Thymus (tissue), 11 donors: ENCODE data around the gene ALKBH3. TPM values are rescaled to one million over a fixed set of nuclear protein-coding genes. Genes with fewer than 3 reads are reported as not detected.

Experiments
- DNase-seq, 9 donors: peaks; one replicate each; pipeline ENCODE4 v3.0.0-alpha.2; 2013; ENCODE audit warnings: low spot score in 9 of 9, low read depth in 6 of 9, missing footprints in 1 of 9
- H3K27ac ChIP-seq, 2 donors: one replicate each; pipeline ENCODE4 v1.5.1; 2013; ENCODE audit warnings: control low read depth in 1 of 2, low read depth in 1 of 2, low read length in 1 of 2, mild to moderate bottlenecking in 1 of 2, moderate library complexity in 1 of 2
- H3K27me3 ChIP-seq, 2 donors: one replicate each; pipeline ENCODE4 v1.5.1; 2013; ENCODE audit warnings: low read length in 1 of 2; ENCODE audit not compliant: control insufficient read depth in 2 of 2, insufficient read depth in 1 of 2
- H3K36me3 ChIP-seq, 2 donors: one replicate each; pipeline ENCODE4 v1.5.1; 2013; ENCODE audit warnings: low read length in 1 of 2, mild to moderate bottlenecking in 1 of 2, moderate library complexity in 1 of 2; ENCODE audit not compliant: control insufficient read depth in 2 of 2, insufficient read depth in 2 of 2
- H3K4me1 ChIP-seq, 2 donors: one replicate each; pipeline ENCODE4 v1.5.1; 2013; ENCODE audit warnings: low read length in 2 of 2; ENCODE audit not compliant: control insufficient read depth in 2 of 2, insufficient read depth in 2 of 2
- H3K4me3 ChIP-seq, 2 donors: one replicate each; pipeline ENCODE4 v1.5.1; 2013; ENCODE audit warnings: low read length in 2 of 2, control low read depth in 1 of 2, mild to moderate bottlenecking in 1 of 2
- H3K9me3 ChIP-seq, 2 donors: one replicate each; pipeline ENCODE4 v1.5.1; 2013; ENCODE audit warnings: low read length in 1 of 2, mild to moderate bottlenecking in 1 of 2; ENCODE audit not compliant: control insufficient read depth in 2 of 2, insufficient read depth in 1 of 2
- WGBS: extraction: QIAGEN DNeasy Blood & Tissue Kit; methylation state at CpG from one replicate; pipeline ENCODE4 v1.1.7; 2013; 5-methylcytosine and 5-hydroxymethylcytosine counted together
- polyA plus RNA-seq: library from polyadenylated mRNA; stranded (reverse); fragments of 200-250 nt; gene quantifications from one replicate; pipeline ENCODE4 v1.2.3, GENCODE V29; 2013
- total RNA-seq: library from RNA; stranded (reverse); fragments of 120-200 nt; gene quantifications from one replicate; pipeline ENCODE4 v1.2.4, GENCODE V29; 2013
- donor health status: healthy.

ALKBH3 gene
- total and polyA plus RNA-seq, 2 donors: 33.5 to 36.0 TPM

DNA sequence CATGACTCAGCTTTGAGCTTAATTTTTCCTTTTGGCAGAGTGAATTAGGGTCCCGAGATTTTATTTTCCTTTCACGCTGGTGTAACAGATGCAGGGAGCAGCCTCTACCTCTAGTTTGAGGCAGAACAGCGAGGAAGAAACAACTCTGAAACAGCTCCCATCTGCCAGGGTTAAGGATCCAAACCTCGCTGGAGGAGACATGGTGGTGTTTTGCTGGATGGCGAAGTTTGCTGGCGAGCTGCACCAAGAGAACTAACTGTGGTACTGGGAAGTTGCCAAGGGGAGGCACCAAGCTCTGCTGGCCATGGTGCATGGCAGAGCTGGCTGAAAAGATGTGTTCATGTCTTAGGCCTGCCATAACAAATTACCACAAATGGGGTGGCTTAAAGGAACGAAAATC lies 7.6 kb upstream of the ALKBH3 start:
- Histone ChIP-seq H3K4me3 (no peak overlapping the region), H3K27me3 (peaks cover 2 to 7% of the 10 kb centered on the region in 2 donors), H3K9me3 (no peaks in the 10 kb centered on the region), H3K27ac (no peak overlapping the region), H3K36me3 (no peaks in the 10 kb centered on the region), H3K4me1 (peaks cover 0 to 4% of the 10 kb centered on the region in 2 donors)
- 84% methylated on average over 7 of the region's 7 CpGs for WGBS
- no peak for DNase-seq

DNA sequence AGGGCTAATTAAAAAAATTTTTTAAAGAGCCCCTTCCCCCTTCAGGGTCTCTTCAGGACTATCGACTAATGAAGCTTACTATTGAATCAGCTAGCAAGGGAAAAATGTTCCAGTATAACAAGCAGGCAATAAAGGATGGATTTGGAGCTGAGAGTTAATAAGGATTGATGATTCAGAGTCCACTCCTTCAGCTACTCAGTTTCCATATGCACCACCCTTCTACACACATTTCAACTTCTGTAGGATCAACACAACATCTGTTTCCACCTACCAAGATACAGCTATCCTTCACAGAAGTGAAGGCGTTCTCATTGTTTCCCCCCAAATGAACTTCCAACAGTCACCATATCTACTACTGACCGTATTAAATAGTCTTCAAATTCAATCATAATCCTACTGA lies 6.6 kb upstream of the ALKBH3 start:
- Histone ChIP-seq H3K27ac (no peak overlapping the region), H3K27me3 (peaks cover 2 to 7% of the 10 kb centered on the region in 2 donors), H3K36me3 (no peaks in the 10 kb centered on the region), H3K4me3 (no peak overlapping the region), H3K4me1 (peaks cover 0 to 4% of the 10 kb centered on the region in 2 donors), H3K9me3 (no peaks in the 10 kb centered on the region)
- no peak for DNase-seq
- WGBS: 79% methylated on average over 3 of the region's 3 CpGs

DNA sequence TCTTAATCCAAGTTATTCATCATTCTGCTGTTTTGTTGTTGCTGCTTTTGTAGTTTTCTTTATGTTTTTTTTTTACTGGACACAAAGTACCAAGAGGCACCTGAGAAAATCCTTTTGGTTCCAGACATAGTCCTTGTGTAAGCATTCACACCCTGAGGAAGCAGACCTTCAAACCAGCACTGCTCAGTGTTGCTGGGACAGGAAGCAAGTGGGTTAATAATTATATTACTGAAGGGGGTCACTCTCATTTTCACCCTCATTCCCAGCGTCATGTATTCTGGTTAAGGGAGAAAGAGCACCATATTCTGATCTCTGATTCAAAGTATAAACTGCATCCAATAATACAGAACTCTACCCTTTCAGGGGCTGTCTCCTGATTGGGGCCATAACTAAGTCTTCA lies 5.9 kb upstream of the ALKBH3 start:
- no peak overlapping the region for H3K27ac ChIP-seq
- 24% methylated on average over 1 of the region's 1 CpG for WGBS
- no peaks in the 10 kb centered on the region for H3K9me3 ChIP-seq
- no peaks in the 10 kb centered on the region for H3K4me1 ChIP-seq
- DNase-seq: no peak
- no peak overlapping the region for H3K4me3 ChIP-seq
- H3K27me3 ChIP-seq: peaks cover 2 to 7% of the 10 kb centered on the region in 2 donors
- H3K36me3 ChIP-seq: no peaks in the 10 kb centered on the region

- 52% methylated on average over 13 of the region's 13 CpGs for WGBS
Measured at GRCh38 chr11:43879789-43880639, 617 bp upstream of the ALKBH3 start.

GRCh38 chr11:43892851-43893250 lies 12.2 kb downstream of the ALKBH3 start:
- no peak for DNase-seq
- no peaks in the 10 kb centered on the region for H3K4me1 ChIP-seq
- H3K27me3 ChIP-seq: no peaks in the 10 kb centered on the region
- 65% methylated on average over 3 of the region's 3 CpGs for WGBS
- H3K36me3 ChIP-seq: peaks cover 14 to 38% of the 10 kb centered on the region in 2 donors
- no peak overlapping the region for H3K4me3 ChIP-seq
- no peak overlapping the region for H3K27ac ChIP-seq
- H3K9me3 ChIP-seq: no peaks in the 10 kb centered on the region

More at GRCh38 chr11:43879789-43880639, 617 bp upstream of the ALKBH3 start:
- no peak overlapping the region for H3K27ac ChIP-seq
- peaks cover 0 to 4% of the 10 kb centered on the region in 2 donors for H3K9me3 ChIP-seq
- H3K27me3 ChIP-seq: no peaks in the 10 kb centered on the region
- peaks cover 9 to 12% of the 10 kb centered on the region in 2 donors for H3K4me1 ChIP-seq
- H3K4me3 ChIP-seq: peak overlapping the region; percentile 81 to 84
- peak in 2 of 9 donors; percentile 7 to 18 for DNase-seq
- H3K36me3 ChIP-seq: peaks cover 3 to 17% of the 10 kb centered on the region in 2 donors

DNA sequence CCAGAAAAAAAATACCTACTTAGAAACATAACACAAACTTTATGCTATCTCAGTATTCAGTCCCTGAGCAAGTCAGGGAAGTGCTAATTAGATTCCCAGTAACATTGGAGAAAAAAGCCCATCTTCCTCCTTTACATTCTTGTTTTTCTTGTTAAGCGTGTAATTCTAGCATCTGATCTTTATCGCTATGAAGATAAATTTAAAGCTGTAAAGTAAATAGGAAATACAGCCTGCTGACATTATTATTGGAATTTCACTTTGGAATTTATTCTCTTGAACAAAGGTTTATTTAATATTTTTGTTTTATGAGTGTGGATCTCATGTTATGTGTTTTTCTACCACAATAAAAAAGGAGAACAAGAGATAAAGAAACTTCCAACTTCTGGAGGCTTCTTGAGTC lies 13.9 kb downstream of the ALKBH3 start:
- 97% methylated on average over 2 of the region's 2 CpGs for WGBS
- Histone ChIP-seq H3K27ac (no peak overlapping the region), H3K27me3 (no peaks in the 10 kb centered on the region), H3K36me3 (peaks cover 29 to 46% of the 10 kb centered on the region in 2 donors), H3K9me3 (no peaks in the 10 kb centered on the region), H3K4me1 (no peaks in the 10 kb centered on the region), H3K4me3 (no peak overlapping the region)
- no peak for DNase-seq

- Histone ChIP-seq H3K4me3 (no peak overlapping the region), H3K27me3 (no peaks in the 10 kb centered on the region), H3K36me3 (peaks cover 24 to 37% of the 10 kb centered on the region in 2 donors), H3K9me3 (no peaks in the 10 kb centered on the region), H3K4me1 (no peaks in the 10 kb centered on the region), H3K27ac (no peak overlapping the region)
- 98% methylated on average over 2 of the region's 2 CpGs for WGBS
- DNase-seq: no peak
Measured at GRCh38 chr11:43895601-43896000, 15.0 kb downstream of the ALKBH3 start.

- no peaks in the 10 kb centered on the region for H3K9me3 ChIP-seq
- no peaks in the 10 kb centered on the region for H3K4me1 ChIP-seq
- H3K27me3 ChIP-seq: no peaks in the 10 kb centered on the region
- H3K36me3 ChIP-seq: peaks cover 18 to 35% of the 10 kb centered on the region in 2 donors
- no peak overlapping the region for H3K27ac ChIP-seq
- DNase-seq: no peak
- no peak overlapping the region for H3K4me3 ChIP-seq
- 97% methylated on average over 7 of the region's 7 CpGs for WGBS
Measured at GRCh38 chr11:43898574-43898973, 17.9 kb downstream of the ALKBH3 start.

DNA sequence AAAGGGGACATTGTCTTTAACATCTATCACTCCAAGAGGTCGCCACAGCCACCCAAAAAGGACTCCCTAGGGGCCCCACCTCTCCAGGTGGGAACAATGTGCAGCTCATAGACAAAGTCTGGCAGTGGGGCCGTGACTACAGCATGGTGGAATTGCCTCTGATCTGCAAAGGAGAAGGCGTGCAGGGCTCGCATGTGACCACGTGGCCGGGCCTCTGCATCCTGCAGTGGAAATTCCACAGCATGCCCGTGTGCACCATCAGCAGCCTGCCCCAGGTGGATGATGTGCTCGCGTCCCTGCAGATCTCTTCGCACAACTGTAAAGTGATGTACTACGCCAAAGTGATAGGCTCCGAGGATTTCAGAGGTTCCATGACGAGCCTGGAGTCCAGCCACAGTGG lies 18.5 kb downstream of the ALKBH3 start:
- 91% methylated on average over 13 of the region's 13 CpGs for WGBS
- no peaks in the 10 kb centered on the region for H3K27me3 ChIP-seq
- peaks cover 18 to 36% of the 10 kb centered on the region in 2 donors for H3K36me3 ChIP-seq
- H3K4me1 ChIP-seq: no peaks in the 10 kb centered on the region
- H3K4me3 ChIP-seq: no peak overlapping the region
- no peak overlapping the region for H3K27ac ChIP-seq
- DNase-seq: no peak
- H3K9me3 ChIP-seq: no peaks in the 10 kb centered on the region
